Neural progenitor cell (in vitro differentiated cells): Measurements from ENCODE around the gene CCDC78. TPM values are rescaled to one million over a fixed set of nuclear protein-coding genes. Genes with fewer than 3 reads are reported as not detected.

Experiments used
- DNase-seq: peaks from one replicate; pipeline ENCODE4 v3.0.0-alpha.2; 2016; ENCODE audit warnings: low spot score
- H2AFZ ChIP-seq: fragments of 200-600 bp; sonication (generic); replicated peaks from 2 replicates; pipeline ENCODE4 v1.6.1; 2016; ENCODE audit warnings: antibody characterized with exemption
- H3F3A ChIP-seq: fragments of 200-600 bp; sonication (generic); 2 replicates; pipeline ENCODE4 v1.6.1; 2016; ENCODE audit warnings: antibody characterized with exemption, low read depth
- H3K27ac ChIP-seq: fragments of 200-600 bp; sonication (generic); 2 replicates; pipeline ENCODE4 v1.5.1; 2016; ENCODE audit warnings: mild to moderate bottlenecking
- H3K27me3 ChIP-seq: fragments of 200-600 bp; sonication (generic); 2 replicates; pipeline ENCODE4 v1.6.1; 2016; ENCODE audit warnings: mild to moderate bottlenecking, moderate library complexity
- H3K36me3 ChIP-seq: fragments of 200-600 bp; sonication (generic); 2 replicates; pipeline ENCODE4 v1.5.1; 2016
- H3K4me1 ChIP-seq: fragments of 200-600 bp; sonication (generic); 2 replicates; pipeline ENCODE4 v1.6.1; 2016; ENCODE audit warnings: mixed run types
- H3K4me2 ChIP-seq: fragments of 200-600 bp; sonication (generic); 2 replicates; pipeline ENCODE4 v1.6.1; 2016
- H3K4me3 ChIP-seq: fragments of 200-600 bp; sonication (generic); 2 replicates; pipeline ENCODE4 v1.5.1; 2016
- H3K79me2 ChIP-seq: fragments of 200-600 bp; sonication (generic); 2 replicates; pipeline ENCODE4 v1.6.1; 2016; ENCODE audit warnings: low read depth
- H3K9ac ChIP-seq: fragments of 200-600 bp; sonication (generic); 2 replicates; pipeline ENCODE4 v1.6.1; 2016
- H3K9me3 ChIP-seq: fragments of 200-600 bp; sonication (generic); 2 replicates; pipeline ENCODE4 v1.5.1; 2016; ENCODE audit warnings: low read depth
- H4K20me1 ChIP-seq: fragments of 200-600 bp; sonication (generic); 2 replicates; pipeline ENCODE4 v1.6.1; 2016; ENCODE audit warnings: low read depth
- H3K27ac Mint-ChIP-seq: 3 replicates; pipeline ENCODE4 v1.8.0; 2021; ENCODE audit warnings: mixed read lengths
- H3K27me3 Mint-ChIP-seq: 2 replicates; pipeline ENCODE4 v1.8.0; 2022; ENCODE audit warnings: low read depth, mild to moderate bottlenecking, inconsistent platforms, moderate library complexity, mixed read lengths; ENCODE audit not compliant: insufficient read depth
- H3K36me3 Mint-ChIP-seq: 3 replicates; pipeline ENCODE4 v1.8.0; 2021; ENCODE audit warnings: mixed read lengths
- H3K4me1 Mint-ChIP-seq: 3 replicates; pipeline ENCODE4 v1.8.0; 2021; ENCODE audit warnings: mixed read lengths
- H3K4me3 Mint-ChIP-seq: 3 replicates; pipeline ENCODE4 v1.8.0; 2021; ENCODE audit warnings: mild to moderate bottlenecking, moderate library complexity, mixed read lengths
- H3K9me3 Mint-ChIP-seq: 3 replicates; pipeline ENCODE4 v1.8.0; 2020; ENCODE audit warnings: mixed read lengths
- CTCF ChIP-seq: fragments of 200-600 bp; sonication (generic); IDR thresholded peaks from 2 replicates; pipeline ENCODE4 v1.5.1; 2017; ENCODE audit warnings: antibody characterized with exemption, mild to moderate bottlenecking
- EZH2 ChIP-seq: fragments of 200-600 bp; sonication (generic); IDR thresholded peaks from 2 replicates; pipeline ENCODE4 v1.6.1; 2017; ENCODE audit warnings: antibody characterized with exemption, mild to moderate bottlenecking, moderate library complexity
- EZH2phosphoT487 ChIP-seq: fragments of 200-600 bp; sonication (generic); IDR thresholded peaks from 2 replicates; pipeline ENCODE4 v1.6.1; 2017; ENCODE audit warnings: antibody characterized with exemption
- total RNA-seq: library from RNA; depleted of rRNA; stranded (reverse); fragments of >200 nt; gene quantifications from 2 replicates; pipeline ENCODE4 v1.2.3, GENCODE V29; 2015; ENCODE audit warnings: low replicate concordance

Gene CCDC78
- total RNA-seq, 1 donor from 2014 or later = 0.67 TPM

GRCh38 chr16:769184-769784 is 43.0 kb upstream of the CCDC78 start:
- Histone ChIP-seq H3K27me3 (no peaks in the 10 kb centered on the region), H3K79me2 (no peaks in the 10 kb centered on the region), H3K9ac (no peak overlapping the region), H2AFZ (no peak overlapping the region), H3K36me3 (no peaks in the 10 kb centered on the region), H3K4me1 (no peaks in the 10 kb centered on the region), H3K4me3 (no peak overlapping the region), H3K4me2 (no peak overlapping the region), H3K9me3 (no peaks in the 10 kb centered on the region), H3K27ac (no peak overlapping the region), H3F3A (no peaks in the 10 kb centered on the region), H4K20me1 (no peaks in the 10 kb centered on the region)
- TF ChIP-seq EZH2 (no peak), EZH2phosphoT487 (no peak), CTCF (no peak)
- no peak for DNase-seq
- no peaks in the 10 kb centered on the region for H3K36me3 Mint-ChIP-seq
- no peaks in the 10 kb centered on the region for H3K9me3 Mint-ChIP-seq
- H3K27ac Mint-ChIP-seq = no peak overlapping the region
- H3K27me3 Mint-ChIP-seq = peaks cover 5% of the 10 kb centered on the region
- H3K4me3 Mint-ChIP-seq = no peak overlapping the region
- H3K4me1 Mint-ChIP-seq = peaks cover 2% of the 10 kb centered on the region

- H3K4me1 ChIP-seq = no peaks in the 10 kb centered on the region
- H3K9me3 ChIP-seq = no peaks in the 10 kb centered on the region
- no peaks in the 10 kb centered on the region for H3K36me3 ChIP-seq
- no peaks in the 10 kb centered on the region for H3K27me3 ChIP-seq
- H2AFZ ChIP-seq = no peak overlapping the region
- no peak for TF ChIP-seq EZH2phosphoT487
- TF ChIP-seq CTCF = no peak
- no peak for TF ChIP-seq EZH2
- H3K27ac Mint-ChIP-seq = no peak overlapping the region
- H3K9ac ChIP-seq = no peak overlapping the region
- H3K79me2 ChIP-seq = no peaks in the 10 kb centered on the region
- H3K4me1 Mint-ChIP-seq = peaks cover 4% of the 10 kb centered on the region
- H3K9me3 Mint-ChIP-seq = no peaks in the 10 kb centered on the region
- no peak overlapping the region for H3K4me3 Mint-ChIP-seq
- H4K20me1 ChIP-seq = no peaks in the 10 kb centered on the region
- no peaks in the 10 kb centered on the region for H3K36me3 Mint-ChIP-seq
- peaks cover 4% of the 10 kb centered on the region for H3K27me3 Mint-ChIP-seq
- H3F3A ChIP-seq = no peaks in the 10 kb centered on the region
- H3K4me3 ChIP-seq = no peak overlapping the region
- no peak overlapping the region for H3K27ac ChIP-seq
- no peak for DNase-seq
- no peak overlapping the region for H3K4me2 ChIP-seq
Measured at GRCh38 chr16:768428-768827, 42.2 kb upstream of the CCDC78 start.

- Histone ChIP-seq H3K27ac (no peak overlapping the region), H2AFZ (no peak overlapping the region), H3K36me3 (no peaks in the 10 kb centered on the region), H3K4me1 (no peaks in the 10 kb centered on the region), H3K27me3 (no peaks in the 10 kb centered on the region), H3K4me2 (no peak overlapping the region), H3K9me3 (no peaks in the 10 kb centered on the region), H3K9ac (no peak overlapping the region), H4K20me1 (no peaks in the 10 kb centered on the region), H3F3A (no peaks in the 10 kb centered on the region), H3K4me3 (no peak overlapping the region), H3K79me2 (no peaks in the 10 kb centered on the region)
- no peak overlapping the region for H3K4me3 Mint-ChIP-seq
- H3K27ac Mint-ChIP-seq = no peak overlapping the region
- H3K9me3 Mint-ChIP-seq = no peaks in the 10 kb centered on the region
- TF ChIP-seq EZH2phosphoT487 = no peak
- TF ChIP-seq EZH2 = no peak
- TF ChIP-seq CTCF = no peak
- no peaks in the 10 kb centered on the region for H3K36me3 Mint-ChIP-seq
- H3K4me1 Mint-ChIP-seq = peaks cover 4% of the 10 kb centered on the region
- peaks cover 4% of the 10 kb centered on the region for H3K27me3 Mint-ChIP-seq
- no peak for DNase-seq
Measured at GRCh38 chr16:767743-768235, 41.5 kb upstream of the CCDC78 start.
